GM21381 (cell line): Measurements from ENCODE around the gene CRTC1.

Experiments used
- ATAC-seq: cut with Tn5 transposase; IDR thresholded peaks from one replicate; pipeline ENCODE4 v1.9.1; 2021; ENCODE audit warnings: mild to moderate bottlenecking, moderate library complexity; ENCODE audit not compliant: unreplicated experiment

Gene CRTC1

GRCh38 chr19:18780631-18781030, 97.2 kb downstream of the CRTC1 start:
- no peak for ATAC-seq

GRCh38 chr19:18781047-18781600, 97.6 kb downstream of the CRTC1 start:
- no peak for ATAC-seq

GRCh38 chr19:18781885-18782527, 98.5 kb downstream of the CRTC1 start:
- ATAC-seq, result no peak

GRCh38 chr19:18782559-18783225, 99.2 kb downstream of the CRTC1 start:
- no peak for ATAC-seq

GRCh38 chr19:18783958-18784785, 100.7 kb downstream of the CRTC1 start:
- no peak for ATAC-seq

GRCh38 chr19:18784786-18785120, 101.3 kb downstream of the CRTC1 start:
- no peak for ATAC-seq

- ATAC-seq, result no peak
Observed at GRCh38 chr19:18785179-18786124, 102.0 kb downstream of the CRTC1 start.

GRCh38 chr19:18788529-18789421, 105.3 kb downstream of the CRTC1 start:
- no peak for ATAC-seq

GRCh38 chr19:18789422-18789869, 106.0 kb downstream of the CRTC1 start:
- no peak for ATAC-seq

- ATAC-seq, result no peak
Observed at GRCh38 chr19:18789883-18790565, 106.5 kb downstream of the CRTC1 start.

GRCh38 chr19:18790566-18791314, 107.3 kb downstream of the CRTC1 start, which contains the start of gene COMP:
Gene COMP (minus strand): TSS chr19:18791305. CDS start chr19:18791269, 36 bp downstream.
- ATAC-seq, result no peak

- ATAC-seq, result no peak
Observed at GRCh38 chr19:18791315-18791678, 107.8 kb downstream of the CRTC1 start.

GRCh38 chr19:18792661-18793060, 109.2 kb downstream of the CRTC1 start:
- ATAC-seq, result no peak

- ATAC-seq, result no peak
Observed at GRCh38 chr19:18793144-18794028, 109.9 kb downstream of the CRTC1 start.

- ATAC-seq, result no peak
Observed at GRCh38 chr19:18794029-18794313, 110.5 kb downstream of the CRTC1 start.

- no peak for ATAC-seq
Observed at GRCh38 chr19:18794692-18795091, 111.2 kb downstream of the CRTC1 start.

- no peak for ATAC-seq
Observed at GRCh38 chr19:18795540-18795939, 112.1 kb downstream of the CRTC1 start.
